Measurements from ENCODE around the gene GARIN3.

GARIN3 gene

DNA sequence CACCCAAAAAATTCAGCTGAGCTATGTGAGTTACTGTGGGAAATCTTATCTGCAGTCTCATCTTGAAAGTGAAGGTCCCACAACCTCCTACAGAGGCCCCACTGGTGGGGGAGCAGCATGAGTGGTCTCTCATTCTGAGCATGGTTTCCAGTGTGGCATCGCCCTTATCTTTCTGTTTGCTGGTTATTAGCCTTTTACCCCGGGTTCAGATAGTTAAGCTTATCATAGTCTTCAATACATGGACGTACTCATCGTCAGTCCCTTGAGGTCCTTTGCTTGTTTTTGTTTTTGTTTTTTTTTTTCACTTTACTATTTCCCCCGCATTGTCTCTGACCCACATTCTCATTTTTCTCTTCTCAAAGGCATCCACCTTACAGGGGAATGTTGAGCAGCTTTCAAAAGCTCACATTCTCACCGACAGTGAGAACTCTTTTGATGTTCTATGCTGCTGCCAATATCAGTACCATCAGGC is 49.5 kb downstream of the GARIN3 start:
- POLR2A ChIA-PET: interaction anchor here (0.6 to 1.4 kb wide), 3 partner anchors 9 to 26 kb away, joined by 3 to 5 read pairs (median 4); partner anchors contain the start of gene MED7
- DNase-seq (ENCODE audit: extremely low spot score): peak; percentile 59
- CTCF ChIA-PET: interaction anchor here (0.8 to 3.4 kb wide), 13 partner anchors 8 to 172 kb away, joined by 3 to 28 read pairs (median 5); partner anchors contain the start of gene MED7
- TF ChIP-seq, protein P1, sequence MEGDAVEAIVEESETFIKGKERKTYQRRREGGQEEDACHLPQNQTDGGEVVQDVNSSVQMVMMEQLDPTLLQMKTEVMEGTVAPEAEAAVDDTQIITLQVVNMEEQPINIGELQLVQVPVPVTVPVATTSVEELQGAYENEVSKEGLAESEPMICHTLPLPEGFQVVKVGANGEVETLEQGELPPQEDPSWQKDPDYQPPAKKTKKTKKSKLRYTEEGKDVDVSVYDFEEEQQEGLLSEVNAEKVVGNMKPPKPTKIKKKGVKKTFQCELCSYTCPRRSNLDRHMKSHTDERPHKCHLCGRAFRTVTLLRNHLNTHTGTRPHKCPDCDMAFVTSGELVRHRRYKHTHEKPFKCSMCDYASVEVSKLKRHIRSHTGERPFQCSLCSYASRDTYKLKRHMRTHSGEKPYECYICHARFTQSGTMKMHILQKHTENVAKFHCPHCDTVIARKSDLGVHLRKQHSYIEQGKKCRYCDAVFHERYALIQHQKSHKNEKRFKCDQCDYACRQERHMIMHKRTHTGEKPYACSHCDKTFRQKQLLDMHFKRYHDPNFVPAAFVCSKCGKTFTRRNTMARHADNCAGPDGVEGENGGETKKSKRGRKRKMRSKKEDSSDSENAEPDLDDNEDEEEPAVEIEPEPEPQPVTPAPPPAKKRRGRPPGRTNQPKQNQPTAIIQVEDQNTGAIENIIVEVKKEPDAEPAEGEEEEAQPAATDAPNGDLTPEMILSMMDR (IDR thresholded peaks at IDR 0.05; ENCODE audit: control extremely low read depth, extremely low read depth, low read depth, missing control alignments): no peak

- DNase-seq (ENCODE audit: extremely low spot score): no peak
- TF ChIP-seq, protein P1 (IDR thresholded peaks at IDR 0.05; ENCODE audit: control extremely low read depth, extremely low read depth, low read depth, missing control alignments): no peak
- ChIA-PET POLR2A (interaction anchor here (0.6 kb wide), 1 partner anchor 176 kb away, joined by 3 read pairs; no protein-coding TSS in a partner anchor), CTCF (interaction anchor here (1.1 to 3.4 kb wide), 11 partner anchors 9 to 44 kb away, joined by 3 to 28 read pairs (median 5); partner anchors contain the start of gene MED7)
Measured at GRCh38 chr5:157115502-157115901, 50.6 kb downstream of the GARIN3 start.

DNA sequence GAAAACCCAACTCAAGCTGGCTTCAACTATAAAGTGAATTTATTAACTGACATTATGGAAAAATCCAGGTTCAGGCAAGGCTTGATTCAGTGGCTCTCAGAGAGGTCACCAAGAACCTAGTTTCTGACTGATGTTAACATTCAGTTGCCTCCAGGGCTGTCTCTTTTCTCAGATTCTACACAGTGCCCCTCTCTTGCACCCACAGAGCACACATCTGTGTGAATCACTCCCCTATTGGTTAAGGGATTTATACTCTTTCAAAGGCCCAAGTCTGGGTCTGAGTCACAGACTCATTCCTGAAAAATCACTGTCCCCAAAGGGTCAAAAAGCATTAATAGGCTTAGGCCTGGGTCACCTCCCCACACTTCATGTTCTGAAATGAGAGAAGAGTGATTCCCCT is 51.1 kb downstream of the GARIN3 start:
- ChIA-PET CTCF (interaction anchor here (1.1 to 3.4 kb wide), 7 partner anchors 10 to 43 kb away, joined by 3 to 28 read pairs (median 3); no protein-coding TSS in a partner anchor), POLR2A (interaction anchor here (0.6 kb wide), 1 partner anchor 176 kb away, joined by 3 read pairs; no protein-coding TSS in a partner anchor)
- TF ChIP-seq, protein P1 (IDR thresholded peaks at IDR 0.05; ENCODE audit: control extremely low read depth, extremely low read depth, low read depth, missing control alignments): no peak
- no peak for DNase-seq (ENCODE audit: extremely low spot score)

- TF ChIP-seq, protein P1 (IDR thresholded peaks at IDR 0.05; ENCODE audit: control extremely low read depth, extremely low read depth, low read depth, missing control alignments): no peak
- no peak for DNase-seq (ENCODE audit: extremely low spot score)
- POLR2A ChIA-PET: interaction anchor here (0.7 kb wide), 1 partner anchor 11 kb away, joined by 4 read pairs; no protein-coding TSS in a partner anchor
- CTCF ChIA-PET: no interaction called here
Measured at GRCh38 chr5:157113002-157113401, 53.1 kb downstream of the GARIN3 start.
